HUDEP-2 (cell line): ENCODE data around the gene PNPT1.

Source experiments
- DNase-seq, 76 experiments: peaks; one replicate each; lab custom pipeline; 2025; ENCODE audit not compliant: unreplicated experiment in 76 of 76; lab: John Stamatoyannopoulos, UW

The PNPT1 gene

DNA sequence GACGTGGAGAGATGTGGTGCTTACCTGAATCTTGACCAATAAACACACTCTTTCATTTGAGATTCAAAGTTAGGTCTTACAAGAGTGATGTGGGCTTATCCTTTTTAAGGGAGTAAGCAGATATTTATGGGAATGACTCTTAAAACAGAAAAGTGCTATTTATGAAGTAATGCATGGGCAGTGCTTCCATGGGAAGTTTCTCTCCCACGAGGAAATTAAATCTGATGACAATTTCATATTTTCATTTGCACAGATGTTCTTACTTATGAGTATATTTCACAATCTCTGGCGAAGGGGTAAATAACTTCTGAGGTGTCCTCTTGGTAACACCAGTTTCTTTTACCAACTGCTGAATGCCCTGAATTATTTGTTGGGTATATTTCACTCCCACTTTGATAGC, 21.0 kb downstream of the PNPT1 start:
- no peak for DNase-seq

DNA sequence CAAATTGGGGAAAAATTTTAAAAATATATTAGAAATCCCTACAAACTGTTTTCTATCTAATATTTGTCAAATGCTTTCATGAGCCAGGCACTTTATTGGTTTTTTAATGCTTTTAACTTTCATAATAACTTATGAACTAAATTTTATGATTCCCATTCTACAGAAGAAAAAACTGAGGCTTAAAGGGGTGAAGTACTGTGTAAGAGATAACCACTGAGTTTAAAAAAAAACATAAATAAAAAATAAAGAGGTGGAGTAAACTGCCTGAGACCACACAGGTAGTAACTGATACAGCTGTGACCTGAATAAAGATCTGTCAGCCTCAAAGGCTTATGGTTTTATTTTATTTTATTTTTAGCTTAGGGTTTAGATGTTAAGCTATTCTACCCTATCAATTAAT, 24.7 kb downstream of the PNPT1 start:
- DNase-seq = no peak

DNA sequence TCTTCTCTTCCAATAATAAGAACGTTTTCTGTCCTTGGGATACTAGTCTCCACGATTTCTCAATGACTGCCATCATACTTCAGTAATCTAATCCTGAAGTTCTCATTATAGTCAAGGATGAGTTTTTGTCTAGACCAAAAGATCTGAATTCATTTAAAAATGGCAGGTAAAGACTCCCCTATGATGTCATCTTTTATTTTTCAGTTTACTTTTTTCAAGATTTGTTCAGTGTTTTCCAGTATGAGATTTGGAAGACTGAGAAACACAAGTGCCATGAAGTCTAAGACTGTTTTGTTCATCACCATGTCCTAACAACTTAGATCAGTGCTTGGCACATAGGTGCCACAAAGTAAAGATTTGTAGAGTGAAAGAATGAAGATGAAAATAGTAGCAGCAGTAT, 40.4 kb downstream of the PNPT1 start:
- no peak for DNase-seq

DNA sequence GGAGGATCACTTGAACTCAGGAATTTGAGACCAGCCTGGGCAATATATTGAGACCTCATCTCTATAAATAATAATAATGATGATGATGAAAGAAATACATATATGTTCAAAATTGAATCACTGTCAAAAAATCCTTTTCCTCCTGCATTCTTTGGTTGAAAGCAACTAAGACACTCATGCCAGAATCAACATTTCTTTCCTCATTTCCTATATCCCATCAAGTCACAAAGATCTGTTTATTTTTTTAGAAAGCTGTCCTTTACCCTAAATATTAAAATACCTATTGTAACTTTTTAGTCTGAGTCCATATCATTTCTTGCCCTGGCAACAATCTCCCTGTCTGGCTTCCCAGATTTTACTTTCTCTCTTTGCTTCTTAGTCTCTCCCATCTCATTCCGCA, 44.4 kb downstream of the PNPT1 start:
- no peak for DNase-seq

DNA sequence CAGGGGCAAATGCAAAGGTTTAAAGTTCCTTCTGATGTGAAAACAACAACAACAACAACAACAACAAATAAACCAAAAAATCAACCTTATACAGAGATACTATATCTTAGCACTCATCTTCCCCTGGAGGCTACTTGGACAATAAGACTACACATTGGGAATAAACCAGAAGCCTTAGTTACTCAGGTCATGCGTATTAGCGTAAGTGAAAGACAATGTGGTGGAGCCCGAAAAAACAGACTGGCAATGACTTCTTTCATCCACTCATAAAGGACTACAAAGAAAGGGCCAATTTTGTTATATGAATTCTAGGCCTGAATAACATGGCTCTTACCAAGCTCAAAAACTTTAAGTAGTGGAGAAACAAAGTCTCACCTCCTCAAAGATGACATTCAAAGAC, 56.8 kb downstream of the PNPT1 start:
- DNase-seq = no peak

DNA sequence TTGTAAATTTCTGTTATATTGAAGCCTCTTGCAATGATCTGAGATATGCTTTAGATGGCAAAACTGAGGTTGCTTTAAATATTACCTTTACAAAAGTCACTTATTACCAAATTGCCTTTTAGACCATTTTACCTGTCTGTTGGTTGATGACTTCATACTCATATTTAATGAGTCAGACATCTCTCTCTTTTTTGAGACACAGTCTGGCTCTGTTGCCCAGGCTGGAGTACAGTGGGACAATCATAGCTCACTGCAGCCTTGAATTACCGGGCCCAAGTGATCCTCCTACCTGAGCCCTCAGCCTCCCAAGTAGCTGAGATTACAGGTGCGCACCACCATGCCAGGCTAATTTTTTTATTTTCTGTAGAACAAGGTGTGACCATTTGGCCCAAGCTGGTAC, 64.7 kb downstream of the PNPT1 start:
- no peak for DNase-seq

DNA sequence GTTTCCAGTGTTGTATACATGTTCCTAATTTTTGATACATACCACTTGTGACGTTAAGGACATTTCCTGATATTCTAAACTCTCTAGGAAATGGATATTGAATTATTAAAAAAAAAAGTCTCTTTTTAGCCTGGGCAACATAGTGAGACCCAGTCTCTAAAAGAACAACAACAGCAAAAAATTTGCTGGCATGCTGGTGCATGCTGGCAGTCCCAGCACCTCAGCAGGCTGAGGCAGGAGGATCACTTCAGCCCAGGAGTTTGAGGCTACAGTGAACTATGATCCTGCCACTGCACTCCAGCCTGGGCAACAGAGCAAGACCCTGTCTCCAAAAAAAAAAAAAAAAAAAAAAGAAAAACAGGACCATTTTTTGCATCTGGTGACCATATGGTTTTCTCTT, 65.7 kb downstream of the PNPT1 start:
- DNase-seq = no peak

DNA sequence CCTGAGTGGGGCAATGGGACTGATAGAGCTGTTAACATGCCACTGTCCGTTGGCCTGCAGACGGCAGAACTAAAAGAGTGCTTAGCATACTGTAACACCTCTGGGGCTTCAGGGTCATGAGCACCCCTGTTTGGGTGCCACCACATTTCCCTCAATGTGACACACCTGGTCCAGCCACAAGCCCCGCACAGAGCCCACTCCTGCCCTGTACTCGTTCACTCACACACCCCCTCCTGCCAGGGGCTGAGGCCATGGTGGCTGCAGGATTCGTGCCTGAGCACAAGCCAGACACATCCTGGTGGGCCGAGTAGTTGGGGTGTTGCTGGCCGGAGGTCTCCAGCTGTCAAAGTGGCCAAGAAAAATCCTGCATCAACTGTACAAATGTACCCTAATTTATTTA, 71.8 kb downstream of the PNPT1 start:
- no peak for DNase-seq

DNA sequence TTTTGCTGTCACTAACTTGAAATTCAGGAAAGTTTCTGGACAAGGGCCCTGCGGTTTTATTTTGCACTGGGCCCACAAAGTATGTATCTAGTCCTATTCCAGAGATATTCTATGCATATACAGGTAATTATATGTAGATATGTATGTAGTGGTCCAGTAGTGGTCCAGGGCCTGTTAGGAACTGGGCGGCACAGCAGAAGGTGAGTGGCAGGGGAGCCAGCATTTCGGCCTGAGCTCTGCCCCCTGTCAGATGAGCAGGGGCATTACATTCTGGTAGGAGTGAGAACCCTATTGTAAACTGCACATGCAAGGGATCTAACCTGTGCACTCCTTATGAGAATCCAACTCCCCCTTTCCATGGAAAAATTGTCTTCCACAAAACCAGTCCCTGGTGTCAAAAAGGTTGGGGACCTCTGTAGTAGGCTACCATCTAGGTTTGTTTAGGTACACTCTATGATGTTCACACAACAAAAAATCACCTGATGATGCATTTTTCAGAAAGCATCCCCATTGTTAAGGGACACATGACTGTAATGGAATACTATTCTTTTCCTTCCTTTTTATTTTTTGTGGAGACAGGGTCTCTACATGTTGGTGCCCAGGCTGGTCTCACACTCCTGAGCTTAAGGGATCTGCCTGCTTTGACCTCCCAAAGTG, 73.4 kb downstream of the PNPT1 start:
- peak in 38 of 76 experiments; percentile 4 to 59 (median 25) for DNase-seq

DNA sequence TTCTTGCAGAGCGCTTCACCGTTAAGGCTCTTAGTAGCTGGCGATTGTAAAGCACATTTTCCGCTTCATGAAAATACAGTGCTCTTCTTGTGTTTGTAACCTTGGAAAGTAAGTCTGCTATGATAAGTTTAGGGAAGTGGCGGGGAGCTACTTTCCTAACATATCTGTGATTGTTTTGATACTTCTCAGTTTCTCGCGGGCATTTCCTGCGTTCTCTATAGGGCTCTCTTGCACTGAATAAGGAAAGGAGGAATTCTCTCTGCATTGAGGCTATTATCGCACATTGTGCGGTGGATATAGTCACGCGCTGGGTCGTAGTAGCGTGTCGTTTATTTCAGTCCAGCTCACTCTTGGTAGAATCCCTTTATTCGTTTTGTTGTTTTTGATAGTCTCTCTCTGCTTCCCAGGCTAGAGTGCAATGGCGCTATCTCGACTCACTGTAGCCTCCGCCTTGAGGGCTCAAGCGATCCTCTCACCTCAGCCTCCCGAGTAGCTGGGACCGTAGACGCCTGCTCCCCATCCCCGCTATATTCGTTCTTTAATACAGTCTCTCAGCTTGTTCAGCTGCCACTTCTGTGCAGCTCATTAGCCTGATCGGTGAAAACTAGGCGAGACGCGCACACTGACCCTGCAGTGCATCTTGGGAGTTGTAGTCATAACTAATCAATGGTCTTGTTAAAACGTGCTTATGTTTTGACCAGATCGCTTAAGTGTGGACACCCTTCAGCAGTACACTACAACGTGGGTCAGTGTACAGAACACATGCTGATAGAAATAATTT, 75.2 kb downstream of the PNPT1 start:
- peak in 57 of 76 experiments; percentile 3 to 61 (median 32) for DNase-seq

DNA sequence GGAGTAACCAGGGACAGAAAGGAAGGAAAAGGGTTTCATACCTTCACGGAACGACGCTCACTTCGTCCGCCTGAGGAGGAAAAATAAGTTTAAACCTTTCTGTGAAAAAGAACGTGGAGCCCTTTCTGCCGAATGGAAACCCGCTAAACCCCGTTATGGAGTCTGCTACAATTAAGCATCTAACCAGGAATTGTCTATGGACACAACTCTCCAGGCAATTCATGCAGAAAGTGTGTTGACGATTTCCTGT, 75.7 kb downstream of the PNPT1 start:
- no peak for DNase-seq

DNA sequence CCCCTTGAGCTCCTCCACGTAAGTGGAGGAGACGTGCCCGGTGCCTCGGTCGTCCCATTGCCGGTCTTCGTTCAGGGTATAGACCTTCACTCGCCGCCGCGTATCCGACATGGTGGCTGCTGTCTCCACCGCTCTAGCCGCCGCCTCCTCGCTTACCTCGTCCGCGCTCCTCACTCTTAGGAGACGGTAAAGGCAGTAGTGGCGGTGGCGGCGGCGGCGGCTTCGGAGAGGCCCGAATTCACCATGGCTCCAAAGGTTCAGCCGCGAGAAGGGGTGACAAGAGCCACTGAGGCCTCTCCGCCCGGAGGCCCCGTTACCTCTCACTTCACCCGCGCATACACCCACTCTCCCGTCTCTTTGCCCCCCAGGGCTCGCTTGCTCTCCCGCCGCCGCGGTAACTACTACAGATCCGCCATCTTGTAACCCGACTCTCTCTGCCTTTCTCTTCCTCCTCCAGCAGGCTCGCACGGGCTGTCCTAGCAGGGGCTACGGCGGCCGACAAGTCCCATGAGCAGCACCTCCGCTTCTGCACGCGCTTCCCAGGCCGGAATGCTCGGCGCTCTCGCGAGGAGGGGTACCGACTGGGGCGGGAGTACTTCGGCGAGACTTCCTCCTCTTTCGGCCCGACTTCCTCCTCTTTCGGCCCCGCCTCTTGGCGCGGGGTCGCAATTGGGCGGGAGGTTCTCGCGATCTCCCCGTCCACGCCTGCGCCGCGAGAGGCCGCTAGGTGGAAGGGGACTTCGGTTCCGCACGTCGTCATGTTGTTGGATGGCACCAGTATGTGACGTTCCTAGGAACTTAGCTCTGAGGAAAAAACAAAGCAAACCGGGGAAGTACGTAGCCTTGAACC, 76.2 kb downstream of the PNPT1 start, which contains the start of gene PPP4R3B:
Gene PPP4R3B (minus strand): TSS at position 448 of the 850 bp plus-strand sequence. CDS start 337 bp downstream, at position 111.
- DNase-seq = peak; percentile 36 to 99 (median 98)

DNA sequence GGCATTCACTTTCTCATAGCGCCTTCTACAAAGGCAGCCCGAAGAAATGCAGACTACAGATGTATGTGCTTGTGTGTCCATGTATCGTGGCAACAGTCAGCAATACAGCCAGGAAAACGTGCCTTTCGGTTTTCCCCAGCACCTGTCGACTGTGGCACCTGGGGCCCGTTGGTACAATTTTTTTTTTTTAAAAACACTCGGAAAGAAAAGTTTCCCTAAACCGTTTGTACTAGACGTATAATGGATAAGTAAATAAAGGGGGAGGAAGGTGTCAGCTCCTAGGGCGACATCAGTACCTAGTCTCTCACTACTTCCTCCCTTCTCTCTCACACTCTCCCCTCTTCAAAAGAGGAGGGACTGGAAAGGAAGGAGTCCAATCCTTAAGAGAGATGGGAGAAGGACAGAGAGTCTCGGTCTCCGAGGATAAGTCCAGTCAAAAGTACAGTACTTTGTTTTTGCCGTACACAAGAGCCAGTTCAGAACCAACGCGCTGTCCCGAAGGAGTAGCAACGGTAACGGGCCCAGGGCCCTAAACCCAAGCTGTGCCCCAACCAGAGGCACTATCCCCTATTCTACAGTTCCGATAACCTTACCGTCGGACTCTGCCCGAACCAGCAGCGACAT, 77.0 kb downstream of the PNPT1 start:
- peak in 35 of 76 experiments; percentile 3 to 66 (median 24) for DNase-seq

DNA sequence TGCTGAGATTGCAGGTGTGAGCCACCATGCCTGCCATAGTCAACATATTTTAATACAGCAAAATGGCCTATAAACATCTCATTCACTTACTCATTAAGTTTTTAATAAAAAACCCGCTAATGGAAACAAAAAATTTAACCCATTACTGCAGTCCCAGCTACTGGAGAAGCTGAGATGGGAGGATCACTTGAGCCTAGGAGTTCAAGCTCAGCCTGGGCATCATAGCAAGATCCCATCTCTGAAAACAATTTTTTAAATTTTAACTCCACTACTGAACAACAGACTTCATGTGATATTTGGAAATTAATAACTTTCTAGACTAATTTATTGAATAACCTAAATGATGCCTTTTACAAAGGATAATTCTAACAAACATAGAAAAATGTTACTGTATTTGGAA, 81.6 kb downstream of the PNPT1 start:
- DNase-seq = no peak

DNA sequence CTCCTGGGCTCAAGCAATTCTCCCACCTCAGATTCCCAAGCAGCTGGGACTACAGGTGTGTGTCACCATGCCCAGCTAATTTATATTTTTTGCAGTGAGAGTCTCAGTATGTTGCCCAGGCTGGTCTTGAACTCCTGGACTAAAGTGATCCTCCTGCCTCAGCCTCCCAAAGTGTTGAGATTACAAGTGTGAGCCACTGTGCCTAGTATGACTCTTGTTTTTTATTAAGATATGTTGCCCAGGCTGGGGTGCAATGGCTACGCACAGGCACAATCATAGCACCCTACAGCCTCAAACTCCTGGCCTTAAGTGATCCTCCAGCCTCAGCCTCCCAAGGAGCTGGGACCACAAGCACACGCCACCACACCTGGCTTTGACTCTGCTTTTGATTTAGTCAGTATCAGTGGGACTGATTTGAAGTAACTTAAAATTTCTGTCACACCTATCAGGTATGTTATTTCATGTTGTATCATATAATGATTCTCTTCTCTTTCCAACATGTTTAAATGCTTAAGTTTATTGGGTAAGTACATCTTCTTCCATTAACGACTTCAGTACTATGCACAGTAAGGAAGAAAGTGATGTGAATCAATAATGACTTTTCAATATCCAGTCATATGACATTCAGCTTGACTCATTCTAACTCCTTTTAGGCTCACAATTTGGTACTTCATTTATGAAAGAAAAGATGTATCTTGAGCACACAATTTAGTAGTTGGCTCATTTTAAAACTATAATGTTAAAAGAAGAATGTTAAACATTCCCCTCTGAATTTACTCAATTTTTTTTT, 82.5 kb downstream of the PNPT1 start:
- no peak for DNase-seq

DNA sequence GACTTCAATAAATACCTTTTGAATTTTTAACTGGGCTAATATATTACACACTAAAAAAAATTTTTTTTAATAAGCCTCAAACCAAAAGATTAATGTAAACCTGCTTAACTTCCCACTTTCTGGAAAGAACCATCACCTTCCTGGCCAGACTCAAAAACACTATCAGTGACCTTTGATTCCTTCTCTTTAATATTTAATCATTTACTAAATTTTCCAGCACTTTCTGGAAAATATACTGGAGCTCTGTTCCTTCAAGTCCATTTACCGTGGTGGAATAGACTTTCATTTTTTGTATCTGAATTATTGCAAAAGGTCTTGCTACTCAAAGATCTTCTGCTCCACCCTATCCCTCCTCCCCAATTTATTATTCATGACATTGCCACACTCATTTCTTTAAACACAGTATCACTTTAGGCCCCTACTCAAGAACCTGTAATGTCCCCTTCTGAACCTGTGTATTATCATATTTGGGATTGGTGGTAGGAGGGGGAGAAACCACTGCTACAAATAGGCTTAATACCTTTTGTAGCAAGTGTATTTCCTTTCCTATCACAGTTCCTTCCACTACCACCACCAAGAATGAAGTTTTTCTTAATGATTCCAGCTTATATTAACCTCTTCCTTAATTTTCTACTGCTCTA, 83.6 kb downstream of the PNPT1 start:
- no peak for DNase-seq

DNA sequence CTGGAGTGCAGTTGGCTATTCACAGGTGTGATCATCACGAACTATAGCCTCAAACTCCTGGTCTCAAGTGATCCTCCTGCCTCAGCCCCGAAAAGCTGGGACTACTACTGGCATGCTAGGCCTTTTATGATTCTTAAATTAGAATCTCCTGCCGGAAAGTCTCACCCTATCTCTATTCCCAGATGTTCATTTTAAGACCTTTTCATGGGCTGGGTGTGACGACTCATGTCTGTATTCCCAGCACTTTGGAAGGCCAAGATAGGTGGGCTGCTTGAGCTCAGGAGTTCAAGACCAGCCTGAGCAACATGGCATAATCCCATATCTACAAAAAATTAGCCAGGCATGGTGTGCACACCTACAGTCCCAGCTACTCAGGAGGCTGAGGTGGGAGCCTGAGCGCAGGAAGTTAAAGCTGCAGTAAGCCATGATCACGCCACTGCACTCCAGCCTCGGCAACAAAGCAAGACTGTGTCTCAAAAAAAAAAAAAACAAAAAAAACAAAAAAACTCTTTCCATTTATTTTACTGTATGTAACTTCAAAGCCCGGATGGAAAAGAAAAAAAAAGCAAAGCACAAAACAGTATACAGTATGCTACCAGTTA, 84.3 kb downstream of the PNPT1 start:
- DNase-seq = no peak

DNA sequence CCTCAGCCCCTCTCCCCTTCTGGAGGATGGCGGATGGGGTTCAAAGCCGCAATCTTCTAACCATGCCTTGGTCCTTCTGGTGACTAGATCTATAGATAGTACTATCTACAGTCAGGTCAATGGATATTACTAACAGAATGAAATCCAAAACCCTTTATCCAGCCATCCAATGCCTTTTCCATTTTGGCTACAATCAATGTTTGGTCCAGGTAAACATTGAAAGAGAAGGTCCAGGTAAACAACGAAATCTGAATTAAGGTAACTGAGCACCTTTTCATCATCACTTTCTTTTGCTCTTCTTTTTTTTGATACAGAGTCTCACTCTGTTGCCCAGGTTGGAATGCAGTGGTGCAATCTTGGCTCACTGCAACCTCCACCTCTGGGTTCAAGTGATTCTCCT, 85.9 kb downstream of the PNPT1 start:
- DNase-seq = no peak

DNA sequence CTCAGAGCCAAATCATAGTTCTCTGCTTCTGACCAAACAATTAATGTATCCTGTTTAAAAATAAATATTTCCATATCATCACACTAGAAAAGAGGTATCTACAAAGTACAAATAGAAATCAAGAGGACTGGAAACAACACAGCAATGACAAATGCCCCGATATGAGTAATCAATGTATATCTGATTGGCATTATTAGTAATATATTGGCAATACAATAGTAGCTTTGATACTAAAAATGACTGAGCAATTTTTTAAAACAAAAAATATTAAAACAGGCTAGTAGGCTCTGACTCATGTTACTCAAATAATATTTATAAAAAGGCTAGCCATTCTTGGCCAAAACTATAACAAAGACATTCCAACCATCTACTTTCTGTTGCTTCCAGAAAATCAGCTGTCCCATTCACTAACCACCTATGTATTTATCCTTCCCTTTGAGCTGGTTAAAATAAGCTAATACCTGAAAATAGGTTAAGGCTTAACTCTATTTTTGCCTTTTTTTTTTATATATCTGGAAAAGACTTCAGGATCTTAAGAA, 89.5 kb downstream of the PNPT1 start:
- no peak for DNase-seq
